HFFc6 (cell line): ENCODE measurements around the gene GAS1. TPM values are rescaled to one million over a fixed set of nuclear protein-coding genes. Genes with fewer than 3 reads are reported as not detected.

ENCODE experiments used
- DNase-seq: peaks from one replicate; pipeline ENCODE4 v3.0.0-alpha.2; 2018
- H3K27ac Mint-ChIP-seq: 2 replicates; pipeline ENCODE4 v1.8.0; 2020; ENCODE audit warnings: mild to moderate bottlenecking, mixed read lengths
- H3K27me3 Mint-ChIP-seq: 2 replicates; pipeline ENCODE4 v1.8.0; 2021; ENCODE audit warnings: mild to moderate bottlenecking, moderate library complexity, mixed read lengths; ENCODE audit not compliant: insufficient read depth
- H3K36me3 Mint-ChIP-seq: 2 replicates; pipeline ENCODE4 v1.8.0; 2021; ENCODE audit warnings: low read depth, mixed read lengths
- H3K4me1 Mint-ChIP-seq: 2 replicates; pipeline ENCODE4 v1.8.0; 2020; ENCODE audit warnings: low read depth, mixed read lengths
- H3K4me3 Mint-ChIP-seq: 2 replicates; pipeline ENCODE4 v1.8.0; 2020; ENCODE audit warnings: mild to moderate bottlenecking, moderate library complexity, mixed read lengths
- H3K9me3 Mint-ChIP-seq: 2 replicates; pipeline ENCODE4 v1.8.0; 2020; ENCODE audit warnings: mild to moderate bottlenecking, mixed read lengths
- CTCF ChIP-seq: fragments of 200-600 bp; sonication (generic); IDR thresholded peaks from 2 replicates; pipeline ENCODE4 v1.5.0; 2021; ENCODE audit warnings: antibody characterized with exemption, mild to moderate bottlenecking
- total RNA-seq, 6 experiments: library from RNA; stranded (reverse); fragmentation: NEBNext Ultra II Directional; extraction: Animal tissue kit (Norgen Biotek cat#: 25700); gene quantifications; 2 replicates in 1 of 6; 3 replicates in 5 of 6; pipeline ENCODE4 v1.2.3, GENCODE V29; 2021

Gene GAS1
- total RNA-seq, 6 experiments from 2014 or later: 5.4 to 8.1 (median 7.4) TPM

GRCh38 chr9:86965636-86966395 is 18.5 kb upstream of the GAS1 start:
- DNase-seq: no peak
- no peak overlapping the region for H3K27ac Mint-ChIP-seq
- H3K27me3 Mint-ChIP-seq: peaks cover 2% of the 10 kb centered on the region
- H3K36me3 Mint-ChIP-seq: no peaks in the 10 kb centered on the region
- no peak overlapping the region for H3K4me3 Mint-ChIP-seq
- no peak for TF ChIP-seq CTCF
- no peaks in the 10 kb centered on the region for H3K9me3 Mint-ChIP-seq
- no peaks in the 10 kb centered on the region for H3K4me1 Mint-ChIP-seq

GRCh38 chr9:86962692-86963091 is 15.4 kb upstream of the GAS1 start:
- no peak for DNase-seq
- H3K4me1 Mint-ChIP-seq: no peaks in the 10 kb centered on the region; the same call in 1 of the 2 replicates
- H3K27me3 Mint-ChIP-seq: peaks cover 1% of the 10 kb centered on the region; the same call in 1 of the 2 replicates
- TF ChIP-seq CTCF: no peak
- H3K4me3 Mint-ChIP-seq: no peak overlapping the region
- no peaks in the 10 kb centered on the region for H3K9me3 Mint-ChIP-seq
- no peak overlapping the region for H3K27ac Mint-ChIP-seq
- H3K36me3 Mint-ChIP-seq: no peaks in the 10 kb centered on the region

- Mint-ChIP-seq H3K27ac (no peak overlapping the region), H3K9me3 (no peaks in the 10 kb centered on the region), H3K36me3 (no peaks in the 10 kb centered on the region), H3K4me3 (no peak overlapping the region), H3K27me3 (peaks cover 1% of the 10 kb centered on the region; the same call in 1 of the 2 replicates), H3K4me1 (no peaks in the 10 kb centered on the region; the same call in 1 of the 2 replicates)
- no peak for TF ChIP-seq CTCF
- no peak for DNase-seq
Measured at GRCh38 chr9:86960938-86961337, 13.6 kb upstream of the GAS1 start.

- no peak for TF ChIP-seq CTCF
- H3K27ac Mint-ChIP-seq: no peak overlapping the region
- H3K4me1 Mint-ChIP-seq: no peaks in the 10 kb centered on the region; the same call in 1 of the 2 replicates
Measured at GRCh38 chr9:86958203-86958602, 10.9 kb upstream of the GAS1 start.

GRCh38 chr9:86955561-86955960 is 8.3 kb upstream of the GAS1 start:
- H3K27ac Mint-ChIP-seq: no peak overlapping the region
- no peaks in the 10 kb centered on the region; the same call in 1 of the 2 replicates for H3K4me1 Mint-ChIP-seq
- H3K27me3 Mint-ChIP-seq: peaks cover 2% of the 10 kb centered on the region
- no peaks in the 10 kb centered on the region; the same call in 1 of the 2 replicates for H3K9me3 Mint-ChIP-seq
- no peaks in the 10 kb centered on the region for H3K36me3 Mint-ChIP-seq
- no peak for DNase-seq
- H3K4me3 Mint-ChIP-seq: no peak overlapping the region
- no peak for TF ChIP-seq CTCF

More at GRCh38 chr9:86958203-86958602, 10.9 kb upstream of the GAS1 start:
- DNase-seq: no peak
- Mint-ChIP-seq H3K9me3 (no peaks in the 10 kb centered on the region), H3K4me3 (no peak overlapping the region), H3K27me3 (peaks cover 1% of the 10 kb centered on the region; the same call in 1 of the 2 replicates), H3K36me3 (no peaks in the 10 kb centered on the region)
